NCI-H2227 treated with DMSO at 0.1 percent for 48 hours (cell line): ENCODE results near the gene MMS19.

Source experiments
- DNase-seq: peaks from one replicate; lab custom pipeline; 2025; lab: John Stamatoyannopoulos, UW

MMS19 gene

DNA sequence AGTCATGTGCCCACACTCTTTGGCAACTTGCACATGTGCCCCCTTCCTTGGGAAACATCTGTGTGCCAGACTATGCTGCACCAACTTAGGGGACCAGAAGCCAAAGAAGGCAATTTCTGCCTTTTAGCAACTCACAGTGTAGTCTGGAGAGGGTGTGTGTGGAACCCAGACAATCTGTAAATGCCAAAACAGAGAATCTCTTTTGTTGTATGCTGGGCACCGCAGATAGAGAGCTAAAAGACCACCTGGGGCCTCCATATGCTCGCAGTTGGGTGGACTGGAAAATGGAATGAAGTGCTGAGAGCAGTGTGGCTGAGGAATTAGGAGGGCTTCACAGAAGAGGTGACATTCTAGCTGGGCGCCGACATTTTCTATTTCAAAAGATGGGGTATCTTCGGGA lies 26.9 kb upstream of the MMS19 start:
- no peak for DNase-seq

DNA sequence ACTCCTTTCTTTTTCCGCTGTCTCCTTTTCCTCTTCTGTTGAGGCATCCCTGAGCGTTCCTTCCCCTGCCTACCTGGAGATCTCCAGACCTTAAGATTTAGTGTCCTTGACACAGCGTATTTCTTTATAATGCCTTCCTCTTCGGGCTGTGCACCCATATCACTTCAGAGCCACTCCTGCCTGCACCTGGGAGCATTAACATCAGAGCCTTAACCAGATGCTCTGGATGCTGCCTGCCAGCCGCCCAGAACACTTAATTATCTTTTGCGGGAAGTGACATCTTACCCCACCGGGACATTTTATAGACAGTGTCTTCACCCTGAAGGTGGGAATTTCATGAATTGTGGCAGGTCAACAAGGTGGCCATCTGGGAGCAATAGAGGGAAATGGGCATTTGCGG lies 24.7 kb upstream of the MMS19 start:
- DNase-seq, result no peak

DNA sequence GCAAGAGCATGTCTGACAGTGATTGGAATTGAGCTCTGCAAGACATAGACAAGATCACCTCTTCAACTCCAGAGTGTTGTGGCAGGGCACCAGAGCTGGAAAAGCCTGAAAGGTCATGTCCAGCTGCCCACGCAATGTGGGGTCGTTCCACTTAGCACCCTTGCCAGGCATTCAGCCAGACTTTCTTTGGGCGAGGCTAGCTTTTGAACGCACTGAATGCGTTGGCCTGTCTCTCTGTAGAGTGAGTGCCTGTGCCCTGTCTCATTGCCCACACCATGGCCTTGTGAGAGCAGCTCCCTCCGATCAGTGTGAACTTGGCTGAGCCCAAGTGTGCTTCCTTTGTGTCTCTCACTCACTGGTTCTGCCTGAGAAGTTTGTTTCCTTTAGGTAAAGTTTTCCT lies 23.8 kb upstream of the MMS19 start:
- no peak for DNase-seq

DNA sequence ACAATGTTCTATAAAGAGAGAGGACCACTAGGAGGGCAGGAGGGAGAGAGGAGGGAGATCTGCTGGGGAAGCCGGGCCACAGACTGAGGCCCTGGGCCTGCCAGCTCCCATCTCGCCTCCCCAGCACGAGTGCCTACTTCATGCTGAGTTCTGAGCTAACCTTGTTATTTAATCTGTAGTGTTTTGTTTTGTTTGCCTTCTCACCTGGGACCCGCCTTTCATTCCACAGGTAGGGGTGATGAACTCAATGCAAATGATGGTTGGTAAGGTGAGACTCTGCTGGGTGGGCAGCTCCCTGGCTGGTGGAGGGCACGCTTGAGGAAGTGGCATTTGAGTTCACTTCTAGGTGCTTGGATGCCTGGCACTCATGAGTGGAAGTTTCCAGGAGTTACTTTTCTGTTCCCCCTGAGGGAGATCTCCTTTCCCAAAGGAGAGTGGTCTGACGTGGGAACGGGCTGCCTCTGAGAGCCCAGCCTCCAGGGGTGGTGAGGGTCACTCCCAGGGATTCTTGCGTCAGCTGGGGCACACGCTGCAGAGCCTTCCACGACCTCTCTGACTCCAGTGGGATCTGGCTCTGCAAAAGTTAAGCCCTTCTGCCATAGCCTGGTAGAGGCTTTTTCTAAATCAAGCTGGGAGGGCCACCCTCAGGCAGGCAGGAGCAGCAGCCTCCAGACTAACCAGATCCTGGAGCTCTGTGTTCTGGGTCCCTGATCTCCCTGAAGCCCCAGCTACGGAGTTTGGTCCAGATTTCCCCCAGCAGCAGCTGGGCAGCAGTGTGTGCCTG lies 22.9 kb upstream of the MMS19 start:
- no peak for DNase-seq

DNA sequence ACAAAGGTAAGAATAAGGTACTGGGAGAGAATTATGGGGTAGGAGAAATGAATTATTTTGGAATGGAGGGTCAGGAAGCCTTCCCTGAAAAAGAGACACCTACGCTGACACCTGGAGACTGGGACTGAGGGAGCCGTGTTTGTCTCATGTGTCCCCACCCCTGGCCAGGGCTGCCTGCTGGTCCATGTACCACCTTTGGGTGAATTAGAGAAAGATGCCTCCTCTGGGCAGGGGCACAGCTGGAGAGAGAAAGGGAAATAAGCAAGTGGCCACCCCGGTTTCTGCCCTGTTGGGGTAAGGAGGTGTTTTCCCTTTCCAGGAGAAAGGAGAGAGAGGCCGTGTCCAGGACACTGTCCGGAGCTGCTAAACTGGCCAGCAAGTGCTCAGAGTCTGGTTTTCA lies 22.3 kb upstream of the MMS19 start:
- DNase-seq, result no peak

DNA sequence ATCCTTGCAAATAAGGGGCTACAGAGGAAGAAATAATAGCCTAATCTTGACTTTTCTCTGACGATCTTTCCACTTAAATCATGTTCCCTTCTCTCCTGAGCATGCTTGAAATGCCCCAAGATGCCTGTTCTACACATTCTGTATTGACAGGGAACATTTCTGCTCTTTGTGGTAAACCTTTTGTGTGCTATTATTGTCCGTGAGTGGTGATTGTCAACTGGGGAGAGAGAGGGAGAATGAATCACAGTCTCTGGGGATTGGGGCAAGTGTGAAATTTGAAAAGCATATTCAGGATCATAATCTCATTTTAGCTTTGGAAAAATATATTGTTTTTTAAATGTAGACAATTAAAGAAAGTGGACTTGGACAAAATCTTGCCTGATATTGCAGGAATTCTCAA lies 21.1 kb upstream of the MMS19 start:
- DNase-seq, result no peak

DNA sequence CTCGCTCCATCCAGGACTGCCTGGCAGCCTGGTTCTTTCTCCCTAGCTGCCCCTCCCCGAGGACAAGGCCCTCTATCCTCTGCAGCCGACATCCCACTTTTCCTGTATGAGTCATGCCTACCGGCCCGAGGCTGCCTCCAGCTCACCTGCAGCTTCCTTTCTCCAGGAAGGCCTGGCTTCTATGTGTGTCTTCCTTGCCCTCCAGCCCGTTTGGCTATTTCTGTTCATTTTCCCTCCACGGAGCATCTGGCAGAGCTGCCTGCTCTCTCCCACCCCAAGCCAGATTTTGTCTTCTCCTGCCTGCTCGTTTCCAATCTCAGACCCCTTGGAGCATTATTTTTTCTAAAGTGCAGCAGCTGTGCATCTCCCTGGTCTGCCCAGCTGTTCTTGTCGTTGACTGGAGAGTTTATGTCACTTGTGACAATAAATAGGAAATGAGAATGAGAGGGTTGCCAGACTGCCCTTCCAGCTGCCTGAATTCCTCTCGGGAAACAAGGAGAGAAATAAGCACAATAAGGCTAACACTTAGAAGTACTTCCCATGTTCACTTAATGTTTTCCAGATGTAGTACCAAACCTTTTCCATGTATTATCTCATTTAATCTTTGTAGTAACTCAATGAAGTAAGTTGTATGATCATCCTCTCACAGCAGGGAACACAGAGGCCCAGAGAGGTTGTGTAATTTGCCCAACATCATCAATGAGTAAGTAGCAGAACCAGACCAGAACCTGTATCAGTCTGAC lies 20.2 kb upstream of the MMS19 start:
- no peak for DNase-seq

DNA sequence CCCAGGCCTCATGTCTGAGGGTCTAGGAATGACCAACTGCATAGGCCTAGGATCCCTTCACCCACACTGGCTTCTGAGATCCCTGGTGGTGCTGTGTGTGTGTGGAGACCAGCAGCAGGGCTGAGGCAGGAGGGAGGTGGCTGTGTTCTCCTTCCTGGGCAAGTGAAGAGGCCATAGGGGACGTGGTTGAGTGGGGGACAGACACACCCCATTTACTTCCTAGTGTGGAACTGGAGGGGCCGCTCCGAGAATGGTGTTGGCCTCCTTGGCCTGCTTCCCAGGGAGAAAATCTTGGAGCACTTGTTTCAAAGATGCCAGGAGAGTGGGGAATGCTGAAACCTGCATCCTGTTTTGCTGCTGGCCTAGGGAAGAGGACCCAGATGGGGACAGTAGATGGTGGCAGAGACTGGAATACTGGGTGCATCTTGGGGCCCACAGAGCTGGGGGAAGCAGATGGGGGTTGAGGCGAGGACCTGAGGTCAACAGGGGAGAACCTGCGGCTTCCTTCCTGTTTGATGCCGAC lies 19.6 kb upstream of the MMS19 start:
- no peak for DNase-seq

DNA sequence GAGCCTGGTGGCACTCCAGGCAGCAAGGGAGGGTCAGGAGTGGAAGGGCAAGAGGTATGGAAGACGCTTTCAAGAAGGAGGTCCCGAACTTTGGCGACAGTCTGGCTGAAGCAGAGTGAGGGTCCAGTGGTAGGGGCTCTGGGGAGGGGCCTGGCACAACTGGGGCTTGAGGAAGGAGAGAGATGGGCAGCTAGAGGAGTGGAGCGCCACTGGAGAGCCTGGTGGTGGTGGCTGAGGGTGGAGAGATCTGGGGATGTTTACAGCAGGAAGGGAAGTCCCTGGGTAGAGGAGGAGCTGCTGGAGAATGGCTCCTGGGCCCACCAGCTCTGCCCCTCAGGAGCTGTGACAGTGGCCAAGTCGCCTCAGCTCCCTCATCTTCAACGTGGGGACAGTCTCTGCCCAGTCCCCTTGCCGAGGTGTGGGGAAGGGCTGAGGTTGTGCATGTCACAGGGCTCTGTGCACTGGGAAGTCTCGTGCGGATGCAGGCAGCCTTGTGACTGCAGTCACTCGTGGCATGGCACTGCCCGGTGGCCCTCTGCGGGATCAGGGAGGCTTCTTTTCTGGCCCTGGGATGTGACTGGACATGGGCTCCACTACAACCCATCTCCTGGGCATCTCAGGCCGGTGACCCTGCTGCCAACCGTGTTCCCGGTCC lies 19.0 kb upstream of the MMS19 start:
- DNase-seq, result no peak

DNA sequence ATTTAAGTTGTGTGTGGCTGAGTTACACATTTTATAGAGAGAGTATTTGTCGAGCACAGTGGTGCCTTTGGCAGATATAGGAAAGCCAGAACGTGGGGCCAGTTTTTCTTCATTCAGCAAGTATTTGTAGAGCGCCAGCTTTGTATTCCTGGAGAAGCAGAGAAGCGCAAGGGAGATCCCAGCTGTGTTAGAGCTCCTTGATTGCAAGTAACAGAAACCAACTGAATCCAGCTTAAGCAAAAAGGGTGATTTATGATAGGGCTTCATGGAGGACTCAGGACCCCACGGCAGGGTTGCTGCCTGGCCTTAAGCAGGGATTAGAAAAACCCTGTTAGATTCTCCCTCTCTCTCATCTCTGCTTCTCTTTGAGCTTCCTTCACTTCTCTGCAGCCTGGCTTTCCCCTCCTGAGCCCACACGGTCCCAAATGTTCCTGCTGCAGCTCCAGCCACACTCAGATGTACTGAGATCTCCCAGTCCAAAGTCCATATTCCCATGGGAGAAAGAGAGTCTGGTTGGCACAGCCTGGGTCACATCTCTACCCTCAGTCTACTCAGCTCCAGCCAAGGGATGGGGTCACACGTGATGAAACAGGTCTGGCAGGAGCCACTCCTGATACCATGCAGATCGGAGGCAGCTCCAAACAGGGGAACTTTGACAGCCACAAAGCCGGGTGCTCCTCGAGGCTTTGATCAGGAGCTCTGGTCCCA lies 17.2 kb upstream of the MMS19 start:
- no peak for DNase-seq

DNA sequence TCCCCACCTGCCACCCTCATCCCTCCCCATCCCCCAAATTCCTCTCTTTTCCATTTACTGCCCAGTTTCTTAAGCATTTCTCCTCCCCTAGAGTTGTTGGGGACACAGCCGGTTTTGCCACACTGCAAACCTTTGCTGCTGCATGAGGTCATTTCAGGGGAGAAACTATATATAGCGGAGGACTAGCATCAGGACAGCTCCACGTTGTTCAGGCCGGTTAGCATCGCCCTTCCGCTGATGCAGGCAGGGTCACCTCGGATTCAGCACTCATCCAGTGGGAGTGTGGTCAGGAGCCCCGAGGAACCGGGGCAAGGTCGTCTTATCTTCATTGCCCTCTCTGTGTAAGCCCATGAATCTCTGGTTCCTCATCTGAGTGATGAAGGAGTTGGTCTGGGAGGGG lies 16.1 kb upstream of the MMS19 start:
- DNase-seq, result no peak

DNA sequence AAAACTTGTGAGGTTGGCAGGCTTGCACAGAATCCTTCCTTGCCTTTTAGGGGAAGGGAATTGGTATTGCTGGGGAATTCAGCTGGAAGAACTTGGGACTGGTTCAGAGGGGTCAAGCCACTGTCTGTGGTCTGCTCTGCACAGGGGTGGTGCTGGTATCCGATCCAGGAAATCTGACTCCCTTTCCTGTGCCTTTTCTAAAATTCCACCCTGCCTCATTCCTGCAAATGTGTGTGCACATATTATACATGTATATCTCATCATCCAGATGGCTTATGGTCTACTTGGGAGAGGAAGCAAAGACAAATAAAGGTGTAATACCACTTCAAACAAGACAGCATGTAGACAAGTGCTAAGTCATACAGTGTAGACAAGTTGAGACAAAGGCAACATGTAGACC lies 14.8 kb upstream of the MMS19 start:
- DNase-seq, result no peak

DNA sequence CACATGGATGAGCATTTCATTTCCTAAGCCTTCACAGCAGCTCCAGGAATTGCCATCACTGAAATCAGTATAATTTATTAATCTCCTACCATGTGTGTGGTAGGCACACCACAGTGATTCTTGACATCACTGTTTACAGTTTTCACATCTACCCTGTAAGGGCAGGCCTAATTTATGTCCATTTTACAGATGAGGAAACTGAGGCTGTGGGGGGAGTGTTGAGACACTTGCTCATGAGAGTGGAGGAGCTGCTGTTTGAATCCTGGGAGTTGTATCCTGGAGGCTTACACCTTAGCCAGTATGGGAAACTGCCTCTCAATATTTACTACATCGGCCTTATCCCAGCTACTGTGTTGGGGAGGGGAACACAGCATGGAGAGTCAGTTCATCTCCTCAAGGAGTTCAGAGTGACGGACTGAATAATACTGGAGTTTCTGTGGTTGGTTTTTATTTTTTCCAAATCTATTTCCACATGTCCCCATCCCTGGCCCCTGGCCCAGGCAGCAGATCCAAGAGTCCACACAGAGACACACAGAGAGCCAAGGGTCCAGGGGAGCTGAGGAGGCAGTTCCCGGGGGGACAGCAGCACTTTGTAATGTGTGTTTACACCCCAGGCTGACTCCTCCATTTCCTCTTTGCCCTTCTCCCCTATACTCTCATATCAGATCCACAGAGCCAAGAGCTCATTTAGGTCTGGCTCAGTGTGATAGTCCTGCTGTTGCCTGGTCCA lies 13.7 kb upstream of the MMS19 start:
- no peak for DNase-seq

DNA sequence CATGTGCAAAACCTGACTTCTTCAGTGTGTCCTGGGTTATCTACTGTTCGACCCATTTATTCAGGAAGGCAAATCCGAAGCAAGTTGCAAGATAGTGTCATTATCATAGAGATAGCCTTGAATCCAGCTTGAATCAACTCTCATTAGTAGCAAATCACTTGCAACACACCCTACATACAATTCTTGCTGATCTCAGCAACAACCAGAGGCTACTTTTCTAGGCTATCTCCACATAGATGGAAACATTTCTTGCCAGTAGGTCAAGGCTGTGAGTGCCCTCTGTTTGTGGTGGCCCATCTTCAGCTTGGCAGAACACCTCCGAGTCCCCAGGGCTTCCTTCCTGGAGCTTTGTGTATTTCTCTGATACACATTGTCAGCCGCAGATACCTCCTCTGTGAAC lies 12.5 kb upstream of the MMS19 start:
- DNase-seq, result no peak

DNA sequence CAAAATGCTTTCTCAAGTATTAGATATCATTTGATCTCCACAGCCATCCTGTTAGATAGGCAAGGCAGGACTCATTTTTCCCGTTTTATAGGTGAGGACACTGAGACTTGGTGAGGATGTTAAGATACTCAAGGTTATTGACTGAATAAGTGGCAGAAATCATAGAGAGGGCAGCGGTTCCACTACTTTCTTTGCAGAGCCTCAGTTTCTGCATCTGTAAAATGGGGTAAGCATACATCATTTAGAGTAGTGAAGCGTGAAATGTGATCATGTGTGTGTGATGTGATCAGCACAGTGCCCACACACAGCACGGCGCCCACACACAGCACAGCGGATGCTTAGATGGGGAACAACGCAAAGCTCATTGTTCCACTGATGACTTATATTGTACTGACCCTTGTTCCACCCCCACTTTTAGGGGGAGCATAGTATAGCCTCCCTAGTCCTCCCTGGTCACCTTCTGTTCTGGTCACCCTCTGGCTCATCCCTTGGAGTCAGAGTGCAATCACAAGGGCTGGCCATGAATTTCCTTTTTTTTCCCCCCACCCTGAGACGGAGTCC lies 11.0 kb upstream of the MMS19 start:
- no peak for DNase-seq

DNA sequence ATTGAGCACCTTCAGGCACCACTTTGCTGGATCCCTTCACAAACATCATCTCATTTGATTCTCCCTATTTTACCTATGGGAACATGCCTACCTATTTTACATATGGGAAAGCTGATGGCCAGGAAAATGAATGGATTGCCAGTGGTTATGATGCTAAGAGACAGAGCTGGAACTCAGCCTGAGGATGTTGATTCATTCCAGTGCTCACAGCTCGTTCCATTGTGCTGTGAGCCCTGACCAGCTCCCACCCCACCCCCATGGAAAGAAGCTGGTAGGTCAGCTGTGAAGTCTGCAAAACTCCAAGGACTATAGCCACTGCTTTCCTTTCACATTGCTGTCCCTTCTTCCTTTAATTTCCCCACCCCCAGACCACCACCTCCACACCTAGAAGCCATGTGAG lies 10.1 kb upstream of the MMS19 start:
- DNase-seq, result no peak

DNA sequence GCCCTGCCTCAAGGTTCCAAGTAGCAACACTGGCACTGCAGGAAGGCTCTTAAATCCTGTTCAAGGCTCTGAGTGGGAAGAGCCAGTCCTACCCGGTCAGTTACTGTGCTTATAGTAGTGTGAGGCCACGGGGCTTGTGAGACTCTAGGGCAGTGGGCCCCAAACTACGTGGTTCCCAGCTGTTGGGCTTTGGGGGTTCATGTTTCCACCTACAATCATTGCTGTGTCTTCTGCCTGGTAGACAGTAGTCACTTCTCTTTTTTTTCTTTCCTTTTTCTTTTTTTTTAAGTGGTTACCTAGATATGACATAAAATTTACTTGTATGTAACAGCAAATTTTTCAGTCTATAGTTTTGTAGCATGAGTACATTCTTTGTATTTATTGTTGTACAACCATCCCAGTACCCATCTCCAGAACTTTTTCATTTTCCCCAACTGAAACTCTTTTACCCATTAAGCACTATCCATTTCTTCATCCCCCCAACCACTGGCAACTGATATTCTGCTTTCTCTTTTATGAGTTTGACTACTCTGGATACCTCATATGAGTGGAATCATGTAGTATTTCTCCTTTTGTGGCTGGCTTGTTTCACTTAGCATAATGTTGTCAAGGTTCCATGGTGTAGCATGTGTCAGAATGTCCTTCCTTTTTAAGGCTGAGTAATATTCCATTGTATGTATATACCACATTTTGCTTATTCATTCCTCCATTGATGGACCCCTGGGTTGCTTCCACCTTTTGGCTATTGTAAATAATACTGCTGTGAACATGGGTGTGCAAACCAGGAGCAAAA lies 8.2 kb upstream of the MMS19 start:
- DNase-seq, result no peak

DNA sequence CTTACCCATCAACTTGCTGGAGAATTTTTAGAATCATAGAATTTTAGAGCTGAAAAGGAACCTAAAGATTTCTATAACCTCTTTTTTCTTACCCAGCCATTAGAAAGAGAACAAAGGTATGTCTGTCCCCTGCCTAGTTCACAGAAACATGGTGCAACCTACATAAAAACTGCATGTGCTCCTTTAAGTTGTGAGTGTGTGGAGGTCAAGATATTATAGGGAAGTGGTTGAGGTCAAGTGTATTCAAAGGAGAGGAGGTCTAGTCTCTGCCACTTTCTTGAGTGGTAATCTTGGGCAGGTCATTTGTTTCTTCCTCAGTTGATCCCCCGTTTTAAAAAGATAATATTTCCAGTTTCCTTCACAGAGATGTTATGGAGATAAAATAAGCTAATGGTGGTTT lies 6.9 kb upstream of the MMS19 start:
- DNase-seq, result no peak

DNA sequence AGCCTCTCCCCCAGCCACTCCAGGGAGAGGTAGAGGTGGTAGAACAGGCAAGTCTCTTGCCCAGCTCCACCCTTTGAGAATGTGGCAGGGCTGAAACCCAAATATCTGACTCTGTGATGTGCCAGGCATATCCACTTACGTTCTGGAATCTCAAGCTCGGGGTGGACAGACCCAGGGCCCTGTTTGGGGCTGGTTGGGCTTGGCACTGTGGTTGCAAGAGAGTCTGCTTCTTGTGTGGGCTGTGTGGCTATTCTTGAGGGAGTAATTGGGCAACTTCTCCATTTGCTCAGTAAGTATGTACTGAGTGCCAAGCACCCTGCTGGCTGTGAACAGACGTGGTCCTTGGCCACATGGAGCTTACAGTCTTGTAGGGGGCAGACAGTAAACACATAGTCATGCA lies 5.2 kb upstream of the MMS19 start:
- DNase-seq, result no peak

DNA sequence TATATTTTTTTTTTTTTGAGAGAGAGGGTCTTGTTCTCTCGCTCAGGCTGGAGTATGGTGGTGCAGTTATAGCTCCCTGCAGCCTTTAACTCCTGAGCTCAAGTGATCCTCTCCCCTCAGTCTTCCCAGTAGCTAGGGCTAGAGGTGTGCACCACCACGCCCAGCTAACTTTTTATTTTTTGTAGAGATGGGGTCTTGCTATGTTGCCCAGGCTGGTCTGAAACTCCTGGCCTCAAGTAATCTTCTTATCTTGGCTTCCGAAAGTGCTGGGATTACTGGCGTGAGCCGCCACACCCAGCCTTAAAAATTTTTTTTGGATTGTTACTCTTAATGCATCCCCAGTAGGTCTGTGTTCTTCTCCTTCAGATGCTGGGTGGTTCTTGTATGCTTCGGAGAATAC lies 4.7 kb upstream of the MMS19 start:
- DNase-seq, result no peak

DNA sequence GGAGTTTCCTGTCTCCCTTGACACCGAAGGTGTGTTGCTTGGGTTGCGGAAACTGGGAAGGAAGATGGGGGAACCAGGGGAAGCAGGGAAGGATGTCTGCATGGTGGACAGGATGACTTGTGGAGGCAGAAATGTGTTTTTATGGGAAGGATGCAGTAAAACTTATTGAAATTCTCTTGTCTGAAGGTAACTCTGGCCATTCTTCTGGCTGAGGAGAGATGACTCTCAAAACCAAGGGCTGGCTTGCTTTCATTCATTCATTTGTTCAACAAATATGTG lies 2.0 kb upstream of the MMS19 start:
- DNase-seq, result no peak
